Nephron progenitor cell (in vitro differentiated cells): Measurements from ENCODE around the gene SYT2.
"Not testable (repeated sequence)": the region's sequence is repeated elsewhere in the genome, so short reads cannot be mapped to it uniquely, and the experiment has no call there.

ENCODE experiments used
- DNase-seq: peaks from one replicate; pipeline ENCODE4 v3.0.0; 2021
- H3K27ac Mint-ChIP-seq: 2 replicates; pipeline ENCODE4 v1.8.0; 2021; ENCODE audit warnings: mild to moderate bottlenecking, moderate library complexity, mixed read lengths
- H3K27me3 Mint-ChIP-seq: 2 replicates; pipeline ENCODE4 v1.8.0; 2021; ENCODE audit warnings: mild to moderate bottlenecking, low read depth, mixed read lengths; ENCODE audit not compliant: poor library complexity
- H3K36me3 Mint-ChIP-seq: 2 replicates; pipeline ENCODE4 v1.8.0; 2021; ENCODE audit warnings: low read depth, mixed read lengths
- H3K4me1 Mint-ChIP-seq: 2 replicates; pipeline ENCODE4 v1.8.0; 2021; ENCODE audit warnings: mixed read lengths
- H3K4me3 Mint-ChIP-seq: 2 replicates; pipeline ENCODE4 v1.8.0; 2021; ENCODE audit warnings: mild to moderate bottlenecking, moderate library complexity, mixed read lengths
- H3K9me3 Mint-ChIP-seq: 2 replicates; pipeline ENCODE4 v1.8.0; 2021; ENCODE audit warnings: mild to moderate bottlenecking, moderate library complexity, mixed read lengths
- TF ChIP-seq, protein P1 (sequence below): fragments of 200-600 bp; sonication (generic); IDR thresholded peaks from 2 replicates; pipeline ENCODE4 v1.5.0; 2021; ENCODE audit warnings: antibody characterized with exemption

Gene SYT2

GRCh38 chr1:202745323-202745888 is 35.2 kb upstream of the SYT2 start:
- TF ChIP-seq, protein P1, sequence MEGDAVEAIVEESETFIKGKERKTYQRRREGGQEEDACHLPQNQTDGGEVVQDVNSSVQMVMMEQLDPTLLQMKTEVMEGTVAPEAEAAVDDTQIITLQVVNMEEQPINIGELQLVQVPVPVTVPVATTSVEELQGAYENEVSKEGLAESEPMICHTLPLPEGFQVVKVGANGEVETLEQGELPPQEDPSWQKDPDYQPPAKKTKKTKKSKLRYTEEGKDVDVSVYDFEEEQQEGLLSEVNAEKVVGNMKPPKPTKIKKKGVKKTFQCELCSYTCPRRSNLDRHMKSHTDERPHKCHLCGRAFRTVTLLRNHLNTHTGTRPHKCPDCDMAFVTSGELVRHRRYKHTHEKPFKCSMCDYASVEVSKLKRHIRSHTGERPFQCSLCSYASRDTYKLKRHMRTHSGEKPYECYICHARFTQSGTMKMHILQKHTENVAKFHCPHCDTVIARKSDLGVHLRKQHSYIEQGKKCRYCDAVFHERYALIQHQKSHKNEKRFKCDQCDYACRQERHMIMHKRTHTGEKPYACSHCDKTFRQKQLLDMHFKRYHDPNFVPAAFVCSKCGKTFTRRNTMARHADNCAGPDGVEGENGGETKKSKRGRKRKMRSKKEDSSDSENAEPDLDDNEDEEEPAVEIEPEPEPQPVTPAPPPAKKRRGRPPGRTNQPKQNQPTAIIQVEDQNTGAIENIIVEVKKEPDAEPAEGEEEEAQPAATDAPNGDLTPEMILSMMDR = no peak
- no peak overlapping the region for H3K27ac Mint-ChIP-seq
- no peak overlapping the region for H3K4me3 Mint-ChIP-seq
- peaks cover 4% of the 10 kb centered on the region for H3K27me3 Mint-ChIP-seq
- peaks cover 94% of the 10 kb centered on the region for H3K36me3 Mint-ChIP-seq
- H3K4me1 Mint-ChIP-seq = no peaks in the 10 kb centered on the region
- peaks cover 8% of the 10 kb centered on the region for H3K9me3 Mint-ChIP-seq
- no peak for DNase-seq

GRCh38 chr1:202744770-202745169 is 34.5 kb upstream of the SYT2 start:
- H3K27me3 Mint-ChIP-seq, H3K4me1 Mint-ChIP-seq, H3K27ac Mint-ChIP-seq, DNase-seq, H3K4me3 Mint-ChIP-seq, H3K9me3 Mint-ChIP-seq: not testable (repeated sequence)
- H3K36me3 Mint-ChIP-seq = peaks cover 93% of the 10 kb centered on the region

- Mint-ChIP-seq H3K4me1 (no peaks in the 10 kb centered on the region), H3K4me3 (no peak overlapping the region), H3K27ac (no peak overlapping the region), H3K9me3 (peaks cover 8% of the 10 kb centered on the region), H3K36me3 (peaks cover 84% of the 10 kb centered on the region), H3K27me3 (peaks cover 4% of the 10 kb centered on the region)
- no peak for DNase-seq
- TF ChIP-seq, protein P1 = no peak
These were observed 32.2 kb upstream of the SYT2 start for GRCh38 chr1:202742496-202742895.

GRCh38 chr1:202733251-202733650 is 23.0 kb upstream of the SYT2 start:
- H3K27ac Mint-ChIP-seq = no peak overlapping the region
- H3K36me3 Mint-ChIP-seq = peaks cover 93% of the 10 kb centered on the region
- TF ChIP-seq, protein P1 = no peak

GRCh38 chr1:202728951-202729350 is 18.7 kb upstream of the SYT2 start:
- TF ChIP-seq, protein P1 = no peak
- Mint-ChIP-seq H3K36me3 (peaks cover 84% of the 10 kb centered on the region), H3K27me3 (no peaks in the 10 kb centered on the region), H3K4me3 (no peak overlapping the region), H3K27ac (peak overlapping the region; percentile 39), H3K9me3 (no peaks in the 10 kb centered on the region), H3K4me1 (no peaks in the 10 kb centered on the region)
- no peak for DNase-seq

More at GRCh38 chr1:202733251-202733650, 23.0 kb upstream of the SYT2 start:
- Mint-ChIP-seq H3K27me3 (no peaks in the 10 kb centered on the region), H3K4me3 (no peak overlapping the region), H3K4me1 (no peaks in the 10 kb centered on the region), H3K9me3 (no peaks in the 10 kb centered on the region)
- no peak for DNase-seq

DNA sequence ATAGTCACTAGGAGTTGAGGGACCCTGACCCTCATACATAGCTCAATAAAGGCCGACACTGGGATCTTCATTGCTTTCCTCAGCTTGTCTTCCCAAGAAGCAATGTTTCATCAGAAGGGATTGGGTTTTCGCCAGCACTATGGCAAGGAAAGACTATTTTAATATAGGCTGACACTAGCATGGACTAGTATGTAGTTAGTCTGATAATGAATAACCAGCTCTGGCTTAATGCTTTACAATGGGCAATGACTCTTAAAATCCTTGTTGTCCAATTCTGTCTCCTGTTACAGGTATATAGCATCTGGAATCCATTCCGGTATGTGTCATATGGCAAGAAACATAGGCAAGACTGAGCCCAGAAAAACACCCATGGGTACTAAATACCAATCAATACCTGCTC is 15.3 kb upstream of the SYT2 start:
- TF ChIP-seq, protein P1 = no peak
- H3K4me1 Mint-ChIP-seq = no peaks in the 10 kb centered on the region
- H3K36me3 Mint-ChIP-seq = peaks cover 55% of the 10 kb centered on the region
- H3K27ac Mint-ChIP-seq = no peak overlapping the region
- no peak overlapping the region for H3K4me3 Mint-ChIP-seq
- H3K9me3 Mint-ChIP-seq = no peaks in the 10 kb centered on the region
- no peak for DNase-seq
- no peaks in the 10 kb centered on the region for H3K27me3 Mint-ChIP-seq
